NCI-H128 (cell line): ENCODE measurements around the gene MCRS1.
"Not testable (repeated sequence)": the region's sequence is repeated elsewhere in the genome, so short reads cannot be mapped to it uniquely, and the experiment has no call there.

Experiments used
- DNase-seq: peaks from one replicate; lab custom pipeline; 2025; ENCODE audit not compliant: unreplicated experiment; lab: John Stamatoyannopoulos, UW

Gene MCRS1

GRCh38 chr12:49567611-49568441 is at the start of gene MCRS1:
Gene MCRS1 (minus strand): TSS chr12:49568142. CDS start chr12:49566731, 1,411 bp downstream.
- DNase-seq: peak; percentile 89

GRCh38 chr12:49616533-49617219 is 48.7 kb upstream of the MCRS1 start:
- no peak for DNase-seq

- DNase-seq: no peak
Observed at GRCh38 chr12:49615725-49616124, 47.8 kb upstream of the MCRS1 start.

GRCh38 chr12:49612210-49612609 is 44.3 kb upstream of the MCRS1 start:
- DNase-seq: no peak

- not testable (repeated sequence) for DNase-seq
Observed at GRCh38 chr12:49610785-49611184, 42.8 kb upstream of the MCRS1 start.

- no peak for DNase-seq
Observed at GRCh38 chr12:49609875-49610154, 41.9 kb upstream of the MCRS1 start.

- DNase-seq: no peak
Observed at GRCh38 chr12:49609059-49609874, 41.3 kb upstream of the MCRS1 start.

GRCh38 chr12:49605539-49605938 is 37.6 kb upstream of the MCRS1 start, which contains the start of gene FAM186B:
Gene FAM186B (minus strand): TSS chr12:49605639. CDS start chr12:49605477, 162 bp downstream.
- not testable (repeated sequence) for DNase-seq

GRCh38 chr12:49604856-49605255 is 36.9 kb upstream of the MCRS1 start:
- DNase-seq: no peak

- no peak for DNase-seq
Observed at GRCh38 chr12:49603721-49604120, 35.8 kb upstream of the MCRS1 start.

- DNase-seq: no peak
Observed at GRCh38 chr12:49599961-49600360, 32.0 kb upstream of the MCRS1 start.

- no peak for DNase-seq
Observed at GRCh38 chr12:49598527-49598926, 30.6 kb upstream of the MCRS1 start.

- DNase-seq: no peak
Observed at GRCh38 chr12:49588721-49589516, 21.0 kb upstream of the MCRS1 start.

GRCh38 chr12:49588281-49588680 is 20.3 kb upstream of the MCRS1 start:
- no peak for DNase-seq

- no peak for DNase-seq
Observed at GRCh38 chr12:49587174-49587908, 19.4 kb upstream of the MCRS1 start.

- DNase-seq: no peak
Observed at GRCh38 chr12:49585477-49586459, 17.8 kb upstream of the MCRS1 start.

- no peak for DNase-seq
Observed at GRCh38 chr12:49584591-49584990, 16.6 kb upstream of the MCRS1 start.

- DNase-seq: no peak
Observed at GRCh38 chr12:49583366-49584094, 15.6 kb upstream of the MCRS1 start.
